Astrocyte of the spinal cord (primary cell): ENCODE measurements around the gene GINM1.

ENCODE experiments used
- DNase-seq: peaks from one replicate; pipeline ENCODE4 v3.0.0; 2011; ENCODE audit warnings: low read depth, low spot score
- H3K4me3 ChIP-seq: 2 replicates; pipeline ENCODE4 v1.5.1; 2011; ENCODE audit warnings: low read depth, mild to moderate bottlenecking, low read length, moderate library complexity
- in situ Hi-C: cut with HindIII; loops from 2 replicates; pipeline ENCODE4 v1.10.0; 2017; ENCODE audit warnings: low sequenced_read_pairs
- TF ChIP-seq, protein P1 (sequence below): IDR thresholded peaks from 2 replicates; pipeline ENCODE4 v1.5.1; 2012; ENCODE audit warnings: low read depth, mild to moderate bottlenecking, low read length, inconsistent platforms

GINM1 gene

DNA sequence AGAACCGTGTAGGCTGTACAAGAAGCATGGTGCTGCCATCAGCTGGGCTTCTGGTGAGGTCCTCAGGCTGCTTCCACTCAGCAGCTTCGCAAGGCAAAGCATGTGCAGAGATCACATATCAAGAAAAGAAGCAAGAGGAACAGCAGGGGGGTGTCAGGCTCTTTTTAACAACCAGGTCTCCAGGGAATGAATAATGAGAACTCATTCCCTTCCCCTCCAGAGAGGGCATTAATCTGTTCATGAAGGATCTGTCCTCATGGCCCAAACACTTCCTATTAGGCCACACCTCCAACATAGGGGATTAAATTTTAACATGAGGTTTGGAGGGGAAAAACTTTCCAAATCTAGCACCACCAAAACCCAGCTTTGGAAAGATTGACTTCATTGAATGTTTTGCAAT, 20.0 kb downstream of the GINM1 start:
- no peak for DNase-seq
- no peak overlapping the region for H3K4me3 ChIP-seq
- in situ Hi-C loops = no loop called here
- TF ChIP-seq, protein P1, sequence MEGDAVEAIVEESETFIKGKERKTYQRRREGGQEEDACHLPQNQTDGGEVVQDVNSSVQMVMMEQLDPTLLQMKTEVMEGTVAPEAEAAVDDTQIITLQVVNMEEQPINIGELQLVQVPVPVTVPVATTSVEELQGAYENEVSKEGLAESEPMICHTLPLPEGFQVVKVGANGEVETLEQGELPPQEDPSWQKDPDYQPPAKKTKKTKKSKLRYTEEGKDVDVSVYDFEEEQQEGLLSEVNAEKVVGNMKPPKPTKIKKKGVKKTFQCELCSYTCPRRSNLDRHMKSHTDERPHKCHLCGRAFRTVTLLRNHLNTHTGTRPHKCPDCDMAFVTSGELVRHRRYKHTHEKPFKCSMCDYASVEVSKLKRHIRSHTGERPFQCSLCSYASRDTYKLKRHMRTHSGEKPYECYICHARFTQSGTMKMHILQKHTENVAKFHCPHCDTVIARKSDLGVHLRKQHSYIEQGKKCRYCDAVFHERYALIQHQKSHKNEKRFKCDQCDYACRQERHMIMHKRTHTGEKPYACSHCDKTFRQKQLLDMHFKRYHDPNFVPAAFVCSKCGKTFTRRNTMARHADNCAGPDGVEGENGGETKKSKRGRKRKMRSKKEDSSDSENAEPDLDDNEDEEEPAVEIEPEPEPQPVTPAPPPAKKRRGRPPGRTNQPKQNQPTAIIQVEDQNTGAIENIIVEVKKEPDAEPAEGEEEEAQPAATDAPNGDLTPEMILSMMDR = no peak

DNA sequence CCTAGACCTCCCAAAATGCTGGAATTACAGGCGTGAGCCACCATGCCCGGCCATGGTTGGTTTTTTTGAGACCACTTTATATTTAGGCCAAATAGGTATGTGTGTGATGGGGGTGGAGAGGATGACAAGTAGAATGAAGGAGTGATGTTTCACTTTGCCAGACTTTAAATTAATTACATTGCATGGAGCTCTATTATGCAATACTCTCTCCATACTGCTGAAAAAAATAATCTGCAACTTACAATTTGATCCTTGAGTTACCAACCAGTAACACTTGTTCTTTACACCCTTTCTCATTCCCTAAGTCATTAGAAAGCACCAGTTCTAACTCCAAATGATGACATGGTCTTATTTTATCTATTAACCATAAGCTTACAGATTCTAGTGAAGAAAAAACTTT, 26.8 kb downstream of the GINM1 start:
- no peak for DNase-seq
- H3K4me3 ChIP-seq = no peak overlapping the region
- TF ChIP-seq, protein P1 = no peak
- in situ Hi-C loops = no loop called here

DNA sequence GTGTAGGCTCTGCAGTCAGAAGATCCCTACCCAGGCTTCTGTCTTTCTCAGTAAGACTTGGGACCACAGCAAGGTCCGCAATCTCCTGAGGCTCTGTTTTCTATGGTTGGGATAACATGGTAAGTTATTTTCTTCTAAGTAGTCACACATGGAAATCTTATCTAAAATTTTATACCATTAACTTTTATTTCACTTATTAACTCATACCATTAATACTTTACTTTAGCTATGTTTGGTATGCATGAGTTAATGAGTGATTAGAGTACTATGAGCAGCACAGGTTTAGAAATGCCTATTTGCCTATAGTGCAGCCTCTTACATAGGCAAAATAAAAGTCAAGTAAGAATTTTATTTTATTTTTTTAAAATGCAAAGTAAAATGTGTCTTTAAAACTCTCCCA, 27.2 kb downstream of the GINM1 start:
- in situ Hi-C loops = no loop called here
- TF ChIP-seq, protein P1 = no peak
- DNase-seq = no peak

DNA sequence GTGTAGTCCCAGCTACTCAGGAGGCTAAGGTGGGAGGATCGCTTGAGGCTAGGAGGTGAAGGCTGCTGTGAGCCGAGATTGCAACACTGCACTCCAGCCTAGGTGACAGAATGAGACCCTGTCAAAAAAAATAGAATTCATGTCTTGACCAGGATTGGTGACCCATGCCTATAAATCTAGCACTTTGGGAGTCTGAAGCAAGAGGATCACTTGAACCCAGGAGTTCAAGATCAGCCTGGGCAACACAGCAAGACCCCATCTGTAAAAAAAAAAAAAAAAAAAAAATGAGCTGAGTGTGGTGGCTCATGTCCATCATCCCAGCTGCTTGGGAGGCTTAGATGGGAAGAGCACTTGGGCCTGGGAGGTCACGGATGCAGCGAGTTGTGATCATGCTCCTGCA, 34.3 kb downstream of the GINM1 start:
- in situ Hi-C loops = no loop called here
- TF ChIP-seq, protein P1 = no peak
- H3K4me3 ChIP-seq = no peak overlapping the region
- DNase-seq = no peak

More for the DNA sequence above, 27.2 kb downstream of the GINM1 start:
- no peak overlapping the region for H3K4me3 ChIP-seq

DNA sequence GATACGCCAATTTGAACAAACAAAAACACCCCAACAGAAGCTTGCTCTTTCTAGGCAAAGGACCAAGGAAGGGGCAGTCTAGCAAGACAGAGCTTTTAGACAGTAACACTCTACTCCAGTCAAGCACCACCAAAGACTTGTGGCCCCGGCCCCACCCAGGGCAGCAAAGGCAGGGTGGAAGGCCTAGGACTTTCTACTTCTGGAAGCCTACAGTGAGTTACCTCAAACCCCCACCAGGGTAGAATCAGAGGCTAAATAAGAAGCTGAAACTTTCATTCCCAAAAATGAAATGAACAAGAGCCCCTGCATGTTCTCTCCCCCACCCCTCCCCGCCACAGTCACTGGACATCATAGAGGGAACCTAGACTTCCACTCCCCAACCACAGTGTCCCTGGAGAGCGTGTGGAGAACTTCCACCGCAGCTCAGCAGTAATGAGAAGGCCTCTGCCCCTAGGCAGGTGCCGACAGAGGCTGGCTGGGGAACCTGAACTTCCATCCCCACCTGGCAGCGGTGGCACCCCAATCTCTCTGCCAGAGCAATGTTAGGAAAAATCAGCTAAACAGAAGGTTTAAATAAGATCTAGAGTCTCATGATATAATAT, 42.3 kb downstream of the GINM1 start:
- no peak for DNase-seq
- in situ Hi-C loops = no loop called here
- TF ChIP-seq, protein P1 = no peak
- H3K4me3 ChIP-seq = no peak overlapping the region

DNA sequence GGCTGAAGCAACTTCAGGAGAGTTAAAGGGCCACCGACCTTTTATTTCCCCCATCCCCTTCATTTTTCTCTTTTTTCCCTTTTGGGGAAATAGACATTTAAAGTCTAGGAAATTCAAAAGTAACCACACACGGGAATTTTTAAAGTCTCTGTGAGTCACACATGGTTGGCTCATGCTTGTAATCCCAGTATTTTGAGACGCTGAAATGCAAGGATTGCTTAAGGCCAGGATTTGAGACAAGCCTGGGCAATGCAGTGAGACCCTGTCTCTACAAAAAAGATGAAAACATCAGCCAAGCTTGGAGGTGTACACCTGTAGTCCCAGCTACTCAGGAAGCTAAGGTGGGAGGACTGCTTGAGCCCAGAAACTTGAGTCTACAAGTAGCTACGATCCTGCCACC, 48.2 kb downstream of the GINM1 start:
- DNase-seq = peak; percentile 11
- TF ChIP-seq, protein P1 = no peak
- in situ Hi-C loops = no loop called here
- no peak overlapping the region for H3K4me3 ChIP-seq
